Endodermal cell (in vitro differentiated cells): ENCODE results near the gene PTPRN2. TPM values are rescaled to one million over a fixed set of nuclear protein-coding genes. Genes with fewer than 3 reads are reported as not detected.
A peak's percentile ranks its signal among the peaks of the same experiment; 100 is the strongest.
"Not testable (repeated sequence)": the region's sequence is repeated elsewhere in the genome, so short reads cannot be mapped to it uniquely, and the experiment has no call there.

Experiments
- DNase-seq: peaks from one replicate; pipeline ENCODE4 v3.0.0-alpha.2; 2017
- H3K27ac ChIP-seq: 2 replicates; pipeline ENCODE4 v1.5.1; 2013; ENCODE audit warnings: mild to moderate bottlenecking, low read depth, low read length, moderate library complexity
- H3K27me3 ChIP-seq: 2 replicates; pipeline ENCODE4 v1.6.1; 2013; ENCODE audit warnings: mild to moderate bottlenecking, low read length, moderate library complexity; ENCODE audit not compliant: insufficient read depth, control insufficient read depth, poor library complexity, severe bottlenecking
- H3K36me3 ChIP-seq: 2 replicates; pipeline ENCODE4 v1.7.0; 2013; ENCODE audit warnings: mild to moderate bottlenecking, low read length, moderate library complexity; ENCODE audit not compliant: control insufficient read depth, insufficient read depth
- H3K4me1 ChIP-seq: one replicate; pipeline ENCODE4 v1.7.0; 2013; ENCODE audit warnings: low read length; ENCODE audit not compliant: control insufficient read depth, insufficient read depth
- H3K4me3 ChIP-seq: 2 replicates; pipeline ENCODE4 v1.5.1; 2013; ENCODE audit warnings: mild to moderate bottlenecking, low read length, moderate library complexity
- H3K9ac ChIP-seq: 2 replicates; pipeline ENCODE4 v1.6.1; 2013; ENCODE audit warnings: mild to moderate bottlenecking, low read length, moderate library complexity; ENCODE audit not compliant: poor library complexity, severe bottlenecking; ENCODE audit errors: extremely low read depth
- H3K9me3 ChIP-seq: 2 replicates; pipeline ENCODE4 v1.6.1; 2013; ENCODE audit warnings: mild to moderate bottlenecking, low read length, moderate library complexity; ENCODE audit not compliant: control insufficient read depth
- H3K27ac Mint-ChIP-seq: 2 replicates; pipeline ENCODE4 v1.8.0; 2020; ENCODE audit warnings: mixed read lengths
- H3K27me3 Mint-ChIP-seq: 2 replicates; pipeline ENCODE4 v1.8.0; 2021; ENCODE audit warnings: mild to moderate bottlenecking, mixed read lengths; ENCODE audit not compliant: insufficient read depth
- H3K36me3 Mint-ChIP-seq: 2 replicates; pipeline ENCODE4 v1.8.0; 2020; ENCODE audit warnings: low read depth, mixed read lengths
- H3K4me1 Mint-ChIP-seq: 2 replicates; pipeline ENCODE4 v1.8.0; 2020; ENCODE audit warnings: mixed read lengths
- H3K4me3 Mint-ChIP-seq: 2 replicates; pipeline ENCODE4 v1.8.0; 2020; ENCODE audit warnings: mild to moderate bottlenecking, moderate library complexity, mixed read lengths
- H3K9me3 Mint-ChIP-seq: 2 replicates; pipeline ENCODE4 v1.8.0; 2020; ENCODE audit warnings: mild to moderate bottlenecking, mixed read lengths
- CTCF ChIP-seq: fragments of 200-600 bp; sonication (generic); conservative IDR thresholded peaks from 2 replicates; pipeline ENCODE4 v1.5.0; 2021; ENCODE audit warnings: antibody characterized with exemption, mild to moderate bottlenecking
- WGBS, 2 experiments: methylation state at CpG; one replicate each; pipeline versions ENCODE4 v1.1.5 to v1.1.7; 2013; ENCODE audit warnings: missing lambda C conversion rate in 2 of 2, mixed read lengths in 1 of 2; ENCODE audit not compliant: insufficient coverage in 1 of 2, insufficient read length in 1 of 2; 5-methylcytosine and 5-hydroxymethylcytosine counted together
- total RNA-seq, 2 donors: library from RNA; stranded (reverse); fragmentation: NEBNext Ultra II Directional in 1 of 2; extraction: Animal tissue kit (Norgen Biotek cat#: 25700) in 1 of 2; gene quantifications; 2 replicates in 1 of 2; 3 replicates in 1 of 2; pipeline ENCODE4 v1.2.1, GENCODE V29; 2021

The PTPRN2 gene
- total RNA-seq, 2 donors from 2014 or later = 0.69 to 1.2 TPM

GRCh38 chr7:158508802-158509385 lies 78.7 kb downstream of the PTPRN2 start:
- H3K4me3 ChIP-seq = no peak overlapping the region
- H3K9ac ChIP-seq = no peak overlapping the region
- peaks cover 40% of the 10 kb centered on the region for H3K9me3 Mint-ChIP-seq
- no peaks in the 10 kb centered on the region for H3K27me3 Mint-ChIP-seq
- no peak overlapping the region for H3K4me3 Mint-ChIP-seq
- no peak for TF ChIP-seq CTCF
- no peak for DNase-seq
- H3K4me1 ChIP-seq = no peaks in the 10 kb centered on the region
- H3K36me3 ChIP-seq = no peaks in the 10 kb centered on the region
- H3K36me3 Mint-ChIP-seq = no peaks in the 10 kb centered on the region
- no peak overlapping the region for H3K27ac Mint-ChIP-seq
- H3K4me1 Mint-ChIP-seq = no peaks in the 10 kb centered on the region
- no peaks in the 10 kb centered on the region for H3K27me3 ChIP-seq
- H3K9me3 ChIP-seq = peaks cover 90% of the 10 kb centered on the region
- WGBS, 2 experiments = 82 to 87% methylated on average over 13 to 21 of the region's 27 CpGs
- H3K27ac ChIP-seq = no peak overlapping the region

GRCh38 chr7:158508321-158508720 lies 79.3 kb downstream of the PTPRN2 start:
- H3K27ac Mint-ChIP-seq = peak overlapping the region; percentile 65
- not testable (repeated sequence) for H3K27me3 Mint-ChIP-seq
- 67 to 81% methylated on average over 2 to 5 of the region's 16 CpGs for WGBS, 2 experiments

GRCh38 chr7:158507917-158508316 lies 79.7 kb downstream of the PTPRN2 start:
- Mint-ChIP-seq H3K27ac (peak overlapping the region; percentile 65), H3K4me1 (no peaks in the 10 kb centered on the region), H3K36me3 (no peaks in the 10 kb centered on the region), H3K4me3 (no peak overlapping the region), H3K9me3 (peaks cover 36% of the 10 kb centered on the region), H3K27me3 (no peaks in the 10 kb centered on the region)
- peaks cover 90% of the 10 kb centered on the region for H3K9me3 ChIP-seq
- H3K27me3 ChIP-seq = no peaks in the 10 kb centered on the region
- no peak overlapping the region for H3K9ac ChIP-seq
- H3K36me3 ChIP-seq = no peaks in the 10 kb centered on the region
- no peak for TF ChIP-seq CTCF
- H3K4me3 ChIP-seq = no peak overlapping the region
- H3K4me1 ChIP-seq = no peaks in the 10 kb centered on the region
- no peak overlapping the region for H3K27ac ChIP-seq
- 79 to 84% methylated on average over 10 to 15 of the region's 15 CpGs for WGBS, 2 experiments
- DNase-seq = no peak

More at GRCh38 chr7:158508321-158508720, 79.3 kb downstream of the PTPRN2 start:
- H3K4me1 Mint-ChIP-seq, H3K4me1 ChIP-seq, H3K36me3 ChIP-seq, H3K9ac ChIP-seq, H3K4me3 Mint-ChIP-seq, DNase-seq, H3K27me3 ChIP-seq, H3K36me3 Mint-ChIP-seq, H3K4me3 ChIP-seq, H3K27ac ChIP-seq: not testable (repeated sequence)
- peaks cover 90% of the 10 kb centered on the region for H3K9me3 ChIP-seq
- H3K9me3 Mint-ChIP-seq = peaks cover 40% of the 10 kb centered on the region

- DNase-seq, H3K4me3 ChIP-seq, H3K27me3 ChIP-seq, H3K36me3 ChIP-seq, H3K27ac Mint-ChIP-seq, H3K4me3 Mint-ChIP-seq, H3K36me3 Mint-ChIP-seq, H3K4me1 ChIP-seq, H3K27ac ChIP-seq, H3K27me3 Mint-ChIP-seq, H3K9ac ChIP-seq, H3K4me1 Mint-ChIP-seq: not testable (repeated sequence)
- 86 to 96% methylated on average over 5 to 7 of the region's 7 CpGs for WGBS, 2 experiments
- H3K9me3 ChIP-seq = peaks cover 88% of the 10 kb centered on the region
- H3K9me3 Mint-ChIP-seq = peaks cover 35% of the 10 kb centered on the region
Measured at GRCh38 chr7:158507175-158507574, 80.4 kb downstream of the PTPRN2 start.
